B cell (primary cell): ENCODE measurements around the gene NAA80. TPM values are rescaled to one million over a fixed set of nuclear protein-coding genes. Genes with fewer than 3 reads are reported as not detected.

Source experiments
- ATAC-seq: fragments of 200-7000 bp; cut with Tn5 transposase; one replicate; pipeline ENCODE4 v1.10.0; 2021; ENCODE audit warnings: low read depth, mild to moderate bottlenecking, moderate number of reproducible peaks, moderate library complexity
- CTCF ChIA-PET: fragments of 350-600 bp; sonication (Branson Sonifier 250); formaldehyde crosslinking; loops from one replicate; lab custom pipeline; 2021; ENCODE audit warnings: antibody characterized with exemption, inconsistent platforms; lab: Charles Lee
- POLR2A ChIA-PET: fragments of 350-600 bp; sonication (Branson Sonifier 250); formaldehyde crosslinking; loops from one replicate; lab custom pipeline; 2021; ENCODE audit warnings: antibody characterized with exemption; lab: Charles Lee
- DNase-seq: peaks from one replicate; pipeline ENCODE4 v3.0.0; 2013
- H2AFZ ChIP-seq: 2 replicates; pipeline ENCODE4 v1.6.1; 2012; ENCODE audit warnings: mild to moderate bottlenecking, low read depth, low read length; ENCODE audit not compliant: insufficient read depth, poor library complexity, severe bottlenecking
- H3K27ac ChIP-seq, 2 donors: 1 replicate in 1 of 2; 2 replicates in 1 of 2; pipeline ENCODE4 v1.5.1; 2012 to 2013; ENCODE audit warnings: low read length in 2 of 2, mild to moderate bottlenecking in 2 of 2, moderate library complexity in 1 of 2
- H3K27me3 ChIP-seq, 4 experiments: fragments of 200-600 bp in 1 of 4; sonication (generic) in 1 of 4; replicated peaks in 1 of 4; 1 replicate in 2 of 4; 2 replicates in 2 of 4; pipeline versions ENCODE4 v1.6.1 to v1.7.0; 2013 to 2016; ENCODE audit warnings: low read length in 3 of 4, mild to moderate bottlenecking in 2 of 4, mixed read lengths in 1 of 4, moderate library complexity in 1 of 4; ENCODE audit not compliant: insufficient read depth in 4 of 4, control insufficient read depth in 3 of 4; ENCODE audit errors: control extremely low read depth in 1 of 4
- H3K36me3 ChIP-seq, 2 experiments: replicated peaks in 1 of 2; 1 replicate in 1 of 2; 2 replicates in 1 of 2; pipeline versions ENCODE4 v1.6.1 to v1.7.1; 2013; ENCODE audit warnings: low read length in 1 of 2; ENCODE audit not compliant: insufficient read depth in 2 of 2, control insufficient read depth in 1 of 2; ENCODE audit errors: control extremely low read depth in 1 of 2, extremely low read depth in 1 of 2
- H3K4me1 ChIP-seq, 2 donors: fragments of 200-600 bp in 1 of 2; sonication (generic) in 1 of 2; 1 replicate in 1 of 2; 2 replicates in 1 of 2; pipeline versions ENCODE4 v1.5.1 to v1.6.1; 2013 to 2017; ENCODE audit warnings: low read length in 2 of 2; ENCODE audit not compliant: control insufficient read depth in 2 of 2, insufficient read depth in 2 of 2
- H3K4me2 ChIP-seq: replicated peaks from 2 replicates; pipeline ENCODE3; 2012; ENCODE audit warnings: mild to moderate bottlenecking, low read depth, low read length; ENCODE audit not compliant: poor library complexity, severe bottlenecking
- H3K4me3 ChIP-seq, 5 experiments: fragments of 200-600 bp in 1 of 5; sonication (generic) in 1 of 5; 1 replicate in 3 of 5; 2 replicates in 2 of 5; pipeline versions ENCODE4 v1.5.1 to v1.7.0; 2011 to 2016; ENCODE audit warnings: low read length in 4 of 5, mild to moderate bottlenecking in 4 of 5, low read depth in 2 of 5, control low read depth in 1 of 5, moderate library complexity in 1 of 5; ENCODE audit not compliant: insufficient read depth in 1 of 5; ENCODE audit errors: control extremely low read depth in 1 of 5, extremely low read depth in 1 of 5
- H3K79me2 ChIP-seq: fragments of 200-600 bp; sonication (generic); one replicate; pipeline ENCODE4 v1.6.0; 2016; ENCODE audit warnings: low read length; ENCODE audit not compliant: control insufficient read depth, insufficient read depth
- H3K9ac ChIP-seq: fragments of 200-600 bp; sonication (generic); 2 replicates; pipeline ENCODE4 v1.6.1; 2017; ENCODE audit warnings: mild to moderate bottlenecking, low read length, moderate library complexity
- H3K9me3 ChIP-seq, 3 donors: one replicate each; pipeline versions ENCODE4 v1.6.1 to v1.7.1; 2013; ENCODE audit warnings: low read length in 2 of 3; ENCODE audit not compliant: control insufficient read depth in 2 of 3, insufficient read depth in 1 of 3; ENCODE audit errors: control extremely low read depth in 1 of 3
- H4K20me1 ChIP-seq: 2 replicates; pipeline ENCODE4 v1.6.0; 2012; ENCODE audit warnings: mild to moderate bottlenecking, low read length; ENCODE audit not compliant: insufficient read depth, control insufficient read depth, poor library complexity, severe bottlenecking
- H3K27ac Mint-ChIP-seq: one replicate; pipeline ENCODE4 v1.8.0; 2021; ENCODE audit warnings: mixed read lengths
- H3K27me3 Mint-ChIP-seq: one replicate; pipeline ENCODE4 v1.8.0; 2021; ENCODE audit warnings: mixed read lengths
- H3K4me1 Mint-ChIP-seq: one replicate; pipeline ENCODE4 v1.8.0; 2021; ENCODE audit warnings: mixed read lengths
- H3K4me3 Mint-ChIP-seq: one replicate; pipeline ENCODE4 v1.8.0; 2021; ENCODE audit warnings: mixed read lengths
- H3K9me3 Mint-ChIP-seq: one replicate; pipeline ENCODE4 v1.8.0; 2022; ENCODE audit warnings: mixed read lengths; ENCODE audit not compliant: insufficient read depth
- EZH2 ChIP-seq: IDR thresholded peaks from 2 replicates; pipeline ENCODE4 v1.6.1; 2012; ENCODE audit warnings: borderline replicate concordance, low read depth, mild to moderate bottlenecking, moderate library complexity, low read length; ENCODE audit not compliant: insufficient read depth, poor library complexity, severe bottlenecking
- WGBS: methylation state at CpG from one replicate; pipeline ENCODE4 v1.1.5; 2013; ENCODE audit warnings: missing lambda C conversion rate; ENCODE audit not compliant: insufficient coverage; 5-methylcytosine and 5-hydroxymethylcytosine counted together
- intact Hi-C: fragments of 100-400 bp; cut with micrococcal nuclease; formaldehyde crosslinking; loops from one replicate; pipeline ENCODE4 v1.10.0; 2022
- polyA plus RNA-seq: library from polyadenylated mRNA; depleted of rRNA; stranded (reverse); fragments of >200 nt; gene quantifications from 2 replicates; pipeline ENCODE4 v1.2.3, GENCODE V29; 2012
- total RNA-seq, 2 donors: library from RNA; stranded (reverse); fragments of 120-200 nt in 1 of 2; gene quantifications; 1 replicate in 1 of 2; 2 replicates in 1 of 2; pipeline versions ENCODE4 v1.2.3 to v1.2.4, GENCODE V29; 2013 to 2022
- TF ChIP-seq, protein P1 (sequence below): fragments of 200-600 bp; IDR thresholded peaks from one replicate; pipeline ENCODE4 v1.8.0; 2022; ENCODE audit warnings: antibody characterized with exemption, mild to moderate bottlenecking

Gene NAA80
- total and polyA plus RNA-seq, 2 donors (not counting 1 experiment from before 2014, with no cell fraction given) = 37.8 to 49.0 TPM

DNA sequence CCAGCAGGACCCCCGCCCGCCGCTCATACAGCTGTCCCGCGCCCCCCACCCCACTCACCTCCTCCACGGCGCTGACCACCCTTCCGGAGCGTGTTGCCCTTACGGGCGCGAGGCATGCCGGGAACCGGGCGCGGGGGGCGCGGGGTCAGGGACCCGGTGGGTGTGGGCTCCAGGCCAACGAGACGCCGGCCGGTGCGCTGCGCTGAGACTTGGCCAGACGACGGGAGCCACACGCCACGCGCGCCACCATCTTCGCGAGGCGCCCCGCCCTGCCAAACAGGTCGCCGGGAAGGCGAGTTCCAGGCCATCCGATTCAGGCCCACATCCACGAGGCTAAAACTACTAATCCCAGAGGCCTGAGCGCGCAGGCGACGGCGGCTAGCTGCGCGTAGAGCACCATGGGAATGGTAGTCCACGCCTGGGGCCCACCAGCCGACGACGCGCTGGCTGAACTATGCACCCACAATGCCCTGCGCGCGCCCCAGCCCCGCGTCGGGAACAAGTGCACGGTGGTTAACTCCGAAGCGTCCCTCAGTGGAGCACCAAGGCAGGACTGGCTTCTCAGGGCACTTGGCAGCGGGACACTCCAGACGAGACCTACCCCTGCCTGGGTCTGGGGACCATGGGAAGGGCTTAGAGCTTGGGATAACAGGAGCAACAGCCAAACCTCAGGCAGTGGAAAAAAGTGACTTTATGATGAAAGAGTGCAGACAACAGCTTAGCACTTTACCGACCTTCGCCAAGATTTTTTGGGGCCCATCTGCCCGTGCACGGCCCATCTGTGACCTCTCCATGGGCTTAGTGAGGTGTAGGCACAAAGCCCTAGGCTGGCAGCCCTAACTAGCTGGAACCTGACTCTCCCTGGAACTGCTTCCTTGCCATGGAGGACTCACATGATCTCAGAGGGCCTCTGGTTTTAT is 6.8 kb downstream of the NAA80 start, which contains the start of gene IFRD2:
Gene IFRD2 (minus strand): TSS at position 271 of the 920 bp plus-strand sequence. CDS start 155 bp downstream, at position 116.
- H3K4me3 Mint-ChIP-seq = peak within 1 kb of the TSS; percentile 92
- H3K9ac ChIP-seq = peak within 1 kb of the TSS; percentile 95
- peak; percentile 97 for DNase-seq
- H3K9me3 ChIP-seq = no peaks in the 10 kb centered on the region
- H3K4me3 ChIP-seq = peak within 1 kb of the TSS; percentile 56 to 94 (median 81)
- H3K27me3 ChIP-seq = no peaks in the 10 kb centered on the region
- H3K27ac Mint-ChIP-seq = peak within 1 kb of the TSS; percentile 96
- TF ChIP-seq, protein P1, sequence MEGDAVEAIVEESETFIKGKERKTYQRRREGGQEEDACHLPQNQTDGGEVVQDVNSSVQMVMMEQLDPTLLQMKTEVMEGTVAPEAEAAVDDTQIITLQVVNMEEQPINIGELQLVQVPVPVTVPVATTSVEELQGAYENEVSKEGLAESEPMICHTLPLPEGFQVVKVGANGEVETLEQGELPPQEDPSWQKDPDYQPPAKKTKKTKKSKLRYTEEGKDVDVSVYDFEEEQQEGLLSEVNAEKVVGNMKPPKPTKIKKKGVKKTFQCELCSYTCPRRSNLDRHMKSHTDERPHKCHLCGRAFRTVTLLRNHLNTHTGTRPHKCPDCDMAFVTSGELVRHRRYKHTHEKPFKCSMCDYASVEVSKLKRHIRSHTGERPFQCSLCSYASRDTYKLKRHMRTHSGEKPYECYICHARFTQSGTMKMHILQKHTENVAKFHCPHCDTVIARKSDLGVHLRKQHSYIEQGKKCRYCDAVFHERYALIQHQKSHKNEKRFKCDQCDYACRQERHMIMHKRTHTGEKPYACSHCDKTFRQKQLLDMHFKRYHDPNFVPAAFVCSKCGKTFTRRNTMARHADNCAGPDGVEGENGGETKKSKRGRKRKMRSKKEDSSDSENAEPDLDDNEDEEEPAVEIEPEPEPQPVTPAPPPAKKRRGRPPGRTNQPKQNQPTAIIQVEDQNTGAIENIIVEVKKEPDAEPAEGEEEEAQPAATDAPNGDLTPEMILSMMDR = no peak
- no peak for TF ChIP-seq EZH2
- WGBS = 3% methylated on average over 67 of the region's 67 CpGs
- peak within 1 kb of the TSS; percentile 57 to 85 for H3K27ac ChIP-seq
- H4K20me1 ChIP-seq = no peaks in the 10 kb centered on the region
- intact Hi-C loops = loop anchor here (1.0 to 10.0 kb wide), 7 partner anchors 29 to 1092 kb away; partner anchors contain the start of genes MANF and TMEM115
- peaks cover 18% of the 10 kb centered on the region for H3K79me2 ChIP-seq
- no peaks in the 10 kb centered on the region for H3K27me3 Mint-ChIP-seq
- ChIA-PET POLR2A (interaction anchor here (0.6 to 2.3 kb wide), 10 partner anchors 11 to 175 kb away, joined by 3 to 15 read pairs (median 3); partner anchors contain the start of genes RASSF1, TUSC2 and ZMYND10), CTCF (interaction anchor here (0.8 to 2.0 kb wide), 13 partner anchors 17 to 98 kb away, joined by 3 to 9 read pairs (median 4); partner anchors contain the start of gene RASSF1)
- H3K4me1 Mint-ChIP-seq = peaks cover 17% of the 10 kb centered on the region
- no peaks in the 10 kb centered on the region for H3K9me3 Mint-ChIP-seq
- H2AFZ ChIP-seq = peak within 1 kb of the TSS; percentile 93
- peak within 1 kb of the TSS; percentile 100 for H3K4me2 ChIP-seq
- H3K4me1 ChIP-seq = peaks cover 11 to 17% of the 10 kb centered on the region in 2 donors
- ATAC-seq = peak; percentile 99
- H3K36me3 ChIP-seq = peaks cover 0 to 32% of the 10 kb centered on the region in 2 experiments
